Bronchial epithelial cell (primary cell): ENCODE measurements around the gene PAX5. TPM values are rescaled to one million over a fixed set of nuclear protein-coding genes. Genes with fewer than 3 reads are reported as not detected.

Experiments
- DNase-seq: peaks from one replicate; pipeline ENCODE4 v3.0.0-alpha.2; 2010; ENCODE audit warnings: low read depth
- FAIRE-seq: peaks from 2 replicates; lab custom pipeline; 2011; peaks lifted over from hg19 to GRCh38; lab: Jason Lieb, UNC
- H3K27me3 ChIP-seq: 2 replicates; pipeline ENCODE4 v1.5.1; 2011; ENCODE audit warnings: low read length; ENCODE audit not compliant: control insufficient read depth, insufficient read depth
- H3K36me3 ChIP-seq: 2 replicates; pipeline ENCODE4 v1.5.1; 2011; ENCODE audit warnings: low read length; ENCODE audit not compliant: control insufficient read depth, insufficient read depth
- H3K4me3 ChIP-seq: 2 replicates; pipeline ENCODE4 v1.5.1; 2011; ENCODE audit warnings: mild to moderate bottlenecking, low read depth, low read length, control low read depth
- CTCF ChIP-seq: IDR thresholded peaks from 2 replicates; pipeline ENCODE4 v1.5.1; 2011; ENCODE audit warnings: mild to moderate bottlenecking, moderate library complexity, low read length, control low read depth, inconsistent platforms; ENCODE audit not compliant: insufficient read depth, severe bottlenecking
- total RNA-seq: library from RNA; depleted of rRNA; stranded (reverse); fragments of >200 nt; gene quantifications from 2 replicates; pipeline ENCODE4 v1.2.1, GENCODE V29; 2014

Gene PAX5
- total RNA-seq, 1 donor from 2014 or later, result not detected

GRCh38 chr9:36964791-36965190 lies 69.3 kb downstream of the PAX5 start:
- Histone ChIP-seq H3K4me3 (no peak overlapping the region), H3K36me3 (no peaks in the 10 kb centered on the region), H3K27me3 (peaks cover 6% of the 10 kb centered on the region)
- TF ChIP-seq CTCF, result no peak
- DNase-seq (no peak), FAIRE-seq (peak; percentile 7)

GRCh38 chr9:36963346-36963745 lies 70.7 kb downstream of the PAX5 start:
- Histone ChIP-seq H3K27me3 (peaks cover 6% of the 10 kb centered on the region), H3K36me3 (no peaks in the 10 kb centered on the region), H3K4me3 (no peak overlapping the region)
- no peak for TF ChIP-seq CTCF
- DNase-seq (no peak), FAIRE-seq (no peak)

- H3K27me3 ChIP-seq, result peaks cover 6% of the 10 kb centered on the region
- FAIRE-seq (no peak), DNase-seq (no peak)
- no peak for TF ChIP-seq CTCF
- no peaks in the 10 kb centered on the region for H3K36me3 ChIP-seq
- no peak overlapping the region for H3K4me3 ChIP-seq
Measured at GRCh38 chr9:36962691-36963090, 71.4 kb downstream of the PAX5 start.

- Histone ChIP-seq H3K36me3 (no peaks in the 10 kb centered on the region), H3K27me3 (peaks cover 6% of the 10 kb centered on the region), H3K4me3 (no peak overlapping the region)
- FAIRE-seq (no peak), DNase-seq (no peak)
- no peak for TF ChIP-seq CTCF
Measured at GRCh38 chr9:36961561-36962325, 72.3 kb downstream of the PAX5 start.

GRCh38 chr9:36961051-36961450 lies 73.0 kb downstream of the PAX5 start:
- FAIRE-seq (no peak), DNase-seq (no peak)
- no peak for TF ChIP-seq CTCF
- peaks cover 8% of the 10 kb centered on the region for H3K27me3 ChIP-seq
- H3K4me3 ChIP-seq, result no peak overlapping the region
- H3K36me3 ChIP-seq, result no peaks in the 10 kb centered on the region

GRCh38 chr9:36960575-36960955 lies 73.5 kb downstream of the PAX5 start:
- DNase-seq, result no peak
- no peaks in the 10 kb centered on the region for H3K36me3 ChIP-seq
- TF ChIP-seq CTCF, result no peak
- peak; percentile 40 for FAIRE-seq
- no peak overlapping the region for H3K4me3 ChIP-seq
- H3K27me3 ChIP-seq, result peaks cover 8% of the 10 kb centered on the region
